K562 (cell line): Measurements from ENCODE around the gene RNF181.

Experiments used
- CTCF ChIP-seq, 3 experiments: IDR thresholded peaks in 2 of 3; conservative IDR thresholded peaks in 1 of 3; 2 replicates each; pipeline ENCODE4 v1.5.1; 2011 to 2012; ENCODE audit warnings: low read length in 3 of 3, mild to moderate bottlenecking in 3 of 3, control low read depth in 2 of 3, improper control_type of control experiment in 1 of 3, inconsistent platforms in 1 of 3, low read depth in 1 of 3, mixed read lengths in 1 of 3, moderate library complexity in 1 of 3; ENCODE audit not compliant: insufficient read depth in 2 of 3
- ELK1 ChIP-seq: sonication (generic); formaldehyde crosslinking; IDR thresholded peaks from 2 replicates; pipeline ENCODE4 v1.8.1; 2022; ENCODE audit warnings: missing genetic modification reagents
- EZH2 ChIP-seq: IDR thresholded peaks from 2 replicates; pipeline ENCODE4 v1.6.1; 2012; ENCODE audit warnings: low read depth, mild to moderate bottlenecking, inconsistent platforms, low read length, borderline replicate concordance
- SMARCA5 ChIP-seq: fragments of 450-650 bp; IDR thresholded peaks from 2 replicates; pipeline ENCODE4 v1.6.1; 2016

- no peak for TF ChIP-seq CTCF (IDR thresholded peaks at IDR 0.05 in 2 of 3, conservative IDR thresholded peaks at IDR 0.05 in 1 of 3; ENCODE audit: insufficient read depth in 2 of 3, low read depth in 1 of 3, low read length in 3 of 3)
- TF ChIP-seq ELK1, result no peak
- TF ChIP-seq SMARCA5, result no peak
- TF ChIP-seq EZH2, result no peak
Observed at GRCh38 chr2:85604568-85605339, 9.2 kb downstream of the RNF181 start.
